Measurements from ENCODE around the gene ALOX15. TPM values are rescaled to one million over a fixed set of nuclear protein-coding genes. Genes with fewer than 3 reads are reported as not detected.

The ALOX15 gene
- total RNA-seq, 1 experiment from 2014 or later, result 0.31 TPM

GRCh38 chr17:4679658-4680057 lies 38.2 kb upstream of the ALOX15 start:
- Histone ChIP-seq H2BK120ac (ENCODE audit: low read depth, low read length, poor library complexity, severe bottlenecking) (no peak overlapping the region), H4K5ac (ENCODE audit: insufficient read length, low read depth, low read length) (no peak overlapping the region), H2BK5ac (ENCODE audit: insufficient read length, low read length) (no peak overlapping the region), H3K23me2 (ENCODE audit: insufficient read length, low read depth, low read length, poor library complexity, severe bottlenecking) (no peaks in the 10 kb centered on the region), H3K4ac (ENCODE audit: low read depth, low read length) (no peak overlapping the region), H3K23ac (ENCODE audit: insufficient read length, low read depth, low read length) (no peak overlapping the region), H4K8ac (replicated peaks; ENCODE audit: insufficient read length, low read depth, low read length) (no peak overlapping the region), H4K20me1 (ENCODE audit: control insufficient read depth, insufficient read depth, insufficient read length) (no peaks in the 10 kb centered on the region), H3K79me1 (ENCODE audit: insufficient read depth, low read depth, low read length, poor library complexity, severe bottlenecking) (no peaks in the 10 kb centered on the region), H3K14ac (ENCODE audit: insufficient read depth, low read length) (no peak overlapping the region), H3K56ac (ENCODE audit: insufficient read length, low read depth, low read length) (no peak overlapping the region), H2BK20ac (ENCODE audit: low read depth, low read length, poor library complexity, severe bottlenecking) (no peak overlapping the region), H3K27me3 (ENCODE audit: insufficient read depth, low read length) (no peaks in the 10 kb centered on the region), H3K9ac (ENCODE audit: extremely low read depth, insufficient read length, low read length) (no peak overlapping the region), H2BK12ac (ENCODE audit: insufficient read length, low read depth, low read length) (no peak overlapping the region), H3K9me3 (ENCODE audit: control insufficient read depth, low read depth, low read length) (no peaks in the 10 kb centered on the region), H4K91ac (ENCODE audit: insufficient read length, low read depth, low read length) (no peak overlapping the region), H3T11ph (ENCODE audit: low read length) (no peak overlapping the region), H3K27ac (ENCODE audit: insufficient read length, low read depth, low read length) (no peak overlapping the region), H3K4me2 (ENCODE audit: insufficient read depth, insufficient read length, low read length) (no peak overlapping the region), H2AFZ (ENCODE audit: low read length) (no peak overlapping the region), H3K79me2 (ENCODE audit: insufficient read depth, low read length) (no peaks in the 10 kb centered on the region), H2BK15ac (ENCODE audit: low read depth, low read length) (no peak overlapping the region), H3K4me1 (ENCODE audit: insufficient read depth, low read length) (no peaks in the 10 kb centered on the region), H3K18ac (ENCODE audit: insufficient read length, low read depth, low read length) (no peak overlapping the region), H2AK5ac (ENCODE audit: insufficient read length, low read length) (no peak overlapping the region)
- no peak for TF ChIP-seq CTCF (conservative IDR thresholded peaks at IDR 0.05)
- Mint-ChIP-seq H3K36me3 (ENCODE audit: insufficient read depth in 1 of 3, low read depth in 3 of 3) (peaks cover 59 to 91% (median 88%) of the 10 kb centered on the region in 3 experiments), H3K9me3 (no peaks in the 10 kb centered on the region), H3K4me1 (no peaks in the 10 kb centered on the region), H3K27ac (peak overlapping the region in 2 of 3 experiments; percentile 59 to 81; a peak in 4 of 7 replicates), H3K4me3 (no peak overlapping the region), H3K27me3 (ENCODE audit: low read depth) (no peaks in the 10 kb centered on the region)
- no peak for DNase-seq
- WGBS (ENCODE audit: extremely low coverage, insufficient read length, low lambda C conversion rate), result no CpG with 5 or more reads among the region's 7 CpGs
